HG02852 (cell line): Measurements from ENCODE around the gene MOV10.
"Not testable (repeated sequence)": the region's sequence is repeated elsewhere in the genome, so short reads cannot be mapped to it uniquely, and the experiment has no call there.

ENCODE experiments used
- ATAC-seq: cut with Tn5 transposase; IDR thresholded peaks from one replicate; pipeline ENCODE4 v1.9.1; 2021; ENCODE audit warnings: mild to moderate bottlenecking, moderate library complexity; ENCODE audit not compliant: unreplicated experiment

Gene MOV10

GRCh38 chr1:112729011-112729410 is 54.6 kb downstream of the MOV10 start:
- ATAC-seq = not testable (repeated sequence)

GRCh38 chr1:112729909-112730308 is 55.5 kb downstream of the MOV10 start:
- ATAC-seq = no peak

GRCh38 chr1:112731451-112731850 is 57.0 kb downstream of the MOV10 start:
- ATAC-seq = no peak

- ATAC-seq = no peak
Measured at GRCh38 chr1:112735752-112736151, 61.3 kb downstream of the MOV10 start.

- no peak for ATAC-seq
Measured at GRCh38 chr1:112737573-112737972, 63.1 kb downstream of the MOV10 start.

- ATAC-seq = no peak
Measured at GRCh38 chr1:112743174-112744008, 68.9 kb downstream of the MOV10 start.

- ATAC-seq = no peak
Measured at GRCh38 chr1:112744009-112744578, 69.6 kb downstream of the MOV10 start.

- ATAC-seq = no peak
Measured at GRCh38 chr1:112748396-112748795, 73.9 kb downstream of the MOV10 start.
